ENCODE data around the gene SUMF1.

DNA sequence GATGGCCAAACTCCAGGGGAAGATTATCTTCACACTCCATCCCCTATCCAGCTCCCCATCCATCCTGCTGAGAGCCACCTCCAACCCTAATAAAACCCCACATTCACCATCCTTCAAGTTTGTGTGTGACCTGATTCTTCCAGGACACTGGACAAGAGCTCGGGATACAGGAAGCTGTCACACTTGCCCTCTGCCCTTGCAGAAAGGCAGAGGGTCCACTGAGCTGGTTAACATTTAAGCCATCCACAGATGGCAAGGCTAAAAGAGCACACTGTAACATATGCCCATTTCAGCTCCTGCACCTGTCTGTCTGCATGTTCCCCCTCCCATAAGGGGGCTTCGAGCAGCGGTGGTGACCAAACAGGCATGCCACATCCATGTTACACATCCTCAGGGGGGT, 134.1 kb downstream of the SUMF1 start:
- TF ChIP-seq CTCF (IDR thresholded peaks at IDR 0.05) (no peak), POLR2A (IDR thresholded peaks at IDR 0.05) (no peak)
